CD14-positive monocyte (primary cell): ENCODE measurements around the gene MMP26. TPM values are rescaled to one million over a fixed set of nuclear protein-coding genes. Genes with fewer than 3 reads are reported as not detected.

Experiments used
- DNase-seq, 3 donors: peaks; one replicate each; pipeline ENCODE4 v3.0.0-alpha.2; 2011 to 2022
- H2AFZ ChIP-seq: 2 replicates; pipeline ENCODE4 v1.6.0; 2012; ENCODE audit warnings: mild to moderate bottlenecking, low read depth, low read length, inconsistent platforms; ENCODE audit not compliant: insufficient read depth, poor library complexity, severe bottlenecking
- H3K27ac ChIP-seq, 2 donors: 1 replicate in 1 of 2; 2 replicates in 1 of 2; pipeline ENCODE4 v1.5.1; 2012 to 2013; ENCODE audit warnings: low read length in 2 of 2, control low read depth in 1 of 2, inconsistent platforms in 1 of 2, low read depth in 1 of 2, mild to moderate bottlenecking in 1 of 2
- H3K27me3 ChIP-seq, 2 donors: one replicate each; pipeline versions ENCODE4 v1.6.0 to v1.6.1; 2011 to 2013; ENCODE audit warnings: low read length in 2 of 2; ENCODE audit not compliant: control insufficient read depth in 2 of 2, insufficient read depth in 2 of 2
- H3K36me3 ChIP-seq, 2 donors: replicated peaks in 1 of 2; 1 replicate in 1 of 2; 2 replicates in 1 of 2; pipeline versions ENCODE4 v1.5.1 to v1.6.1; 2012 to 2013; ENCODE audit warnings: low read length in 2 of 2, control low read depth in 1 of 2, inconsistent platforms in 1 of 2, mild to moderate bottlenecking in 1 of 2; ENCODE audit not compliant: insufficient read depth in 2 of 2, control insufficient read depth in 1 of 2
- H3K4me1 ChIP-seq, 2 donors: 1 replicate in 1 of 2; 2 replicates in 1 of 2; pipeline versions ENCODE4 v1.5.1 to v1.6.1; 2012 to 2013; ENCODE audit warnings: low read length in 2 of 2, control low read depth in 1 of 2, inconsistent platforms in 1 of 2, mild to moderate bottlenecking in 1 of 2, moderate library complexity in 1 of 2; ENCODE audit not compliant: insufficient read depth in 2 of 2, control insufficient read depth in 1 of 2
- H3K4me2 ChIP-seq: replicated peaks from 2 replicates; pipeline ENCODE3; 2012; ENCODE audit warnings: low read length, moderate library complexity, mild to moderate bottlenecking; ENCODE audit not compliant: poor library complexity, severe bottlenecking; ENCODE audit errors: extremely low read depth
- H3K4me3 ChIP-seq, 3 experiments: fragments of 200-600 bp in 1 of 3; sonication (generic) in 1 of 3; replicated peaks in 1 of 3; 1 replicate in 2 of 3; 2 replicates in 1 of 3; pipeline ENCODE4 v1.5.1; 2011 to 2013; ENCODE audit warnings: low read length in 3 of 3, mild to moderate bottlenecking in 3 of 3, control low read depth in 2 of 3, low read depth in 2 of 3, inconsistent platforms in 1 of 3, moderate library complexity in 1 of 3
- H3K79me2 ChIP-seq: 2 replicates; pipeline ENCODE4 v1.6.0; 2012; ENCODE audit warnings: mild to moderate bottlenecking, control low read depth, inconsistent platforms, low read length, moderate library complexity; ENCODE audit not compliant: insufficient read depth
- H3K9ac ChIP-seq: 2 replicates; pipeline ENCODE4 v1.6.0; 2017; ENCODE audit warnings: low read length, mild to moderate bottlenecking; ENCODE audit not compliant: insufficient read depth, poor library complexity, severe bottlenecking
- H3K9me3 ChIP-seq, 2 donors: replicated peaks in 1 of 2; 1 replicate in 1 of 2; 2 replicates in 1 of 2; pipeline versions ENCODE4 v1.5.1 to v1.6.1; 2012 to 2013; ENCODE audit warnings: low read length in 2 of 2, control low read depth in 1 of 2; ENCODE audit not compliant: control insufficient read depth in 1 of 2, insufficient read depth in 1 of 2
- H4K20me1 ChIP-seq: 2 replicates; pipeline ENCODE4 v1.6.0; 2012; ENCODE audit warnings: mild to moderate bottlenecking, low read length, control low read depth, moderate library complexity; ENCODE audit not compliant: insufficient read depth
- H3K27ac Mint-ChIP-seq, 7 donors: one replicate each; pipeline ENCODE4 v1.8.0; 2020; ENCODE audit warnings: mild to moderate bottlenecking in 7 of 7, mixed read lengths in 7 of 7, moderate library complexity in 6 of 7, inconsistent platforms in 2 of 7
- H3K27me3 Mint-ChIP-seq, 3 donors: one replicate each; pipeline ENCODE4 v1.8.0; 2021 to 2022; ENCODE audit warnings: low read depth in 3 of 3, mild to moderate bottlenecking in 3 of 3, mixed read lengths in 3 of 3, moderate library complexity in 3 of 3, inconsistent platforms in 1 of 3
- H3K36me3 Mint-ChIP-seq, 2 donors: one replicate each; pipeline ENCODE4 v1.8.0; 2020; ENCODE audit warnings: mixed read lengths in 2 of 2, inconsistent platforms in 1 of 2, mild to moderate bottlenecking in 1 of 2
- H3K4me1 Mint-ChIP-seq: one replicate; pipeline ENCODE4 v1.8.0; 2020; ENCODE audit warnings: mild to moderate bottlenecking, mixed read lengths
- H3K4me3 Mint-ChIP-seq, 2 donors: one replicate each; pipeline ENCODE4 v1.8.0; 2020; ENCODE audit warnings: mild to moderate bottlenecking in 2 of 2, mixed read lengths in 2 of 2, moderate library complexity in 1 of 2
- H3K9me3 Mint-ChIP-seq, 7 donors: one replicate each; pipeline ENCODE4 v1.8.0; 2020 to 2022; ENCODE audit warnings: mixed read lengths in 7 of 7, mild to moderate bottlenecking in 6 of 7, moderate library complexity in 6 of 7, inconsistent platforms in 2 of 7
- CTCF ChIP-seq: fragments of 200-600 bp; IDR thresholded peaks from one replicate; pipeline ENCODE4 v1.8.0; 2022; ENCODE audit warnings: antibody characterized with exemption, mild to moderate bottlenecking
- WGBS: methylation state at CpG from one replicate; pipeline ENCODE4 v1.1.5; 2013; ENCODE audit warnings: missing lambda C conversion rate; ENCODE audit not compliant: insufficient coverage; 5-methylcytosine and 5-hydroxymethylcytosine counted together
- intact Hi-C, 2 donors: fragments of 100-400 bp; cut with micrococcal nuclease; formaldehyde crosslinking; loops; one replicate each; pipeline versions ENCODE4 v1.15.0 to v1.15.1; 2023
- polyA plus RNA-seq, 3 donors: library from polyadenylated mRNA; depleted of rRNA in 1 of 3; unstranded in 2 of 3; stranded (reverse) in 1 of 3; fragments of 300-500 nt in 2 of 3; fragments of >200 nt in 1 of 3; fragmentation: Illumina TruSeq in 2 of 3; gene quantifications; 1 replicate in 2 of 3; 2 replicates in 1 of 3; pipeline ENCODE4 v1.2.3, GENCODE V29; 2012 to 2021

The MMP26 gene
- polyA plus RNA-seq, 3 donors: not detected

DNA sequence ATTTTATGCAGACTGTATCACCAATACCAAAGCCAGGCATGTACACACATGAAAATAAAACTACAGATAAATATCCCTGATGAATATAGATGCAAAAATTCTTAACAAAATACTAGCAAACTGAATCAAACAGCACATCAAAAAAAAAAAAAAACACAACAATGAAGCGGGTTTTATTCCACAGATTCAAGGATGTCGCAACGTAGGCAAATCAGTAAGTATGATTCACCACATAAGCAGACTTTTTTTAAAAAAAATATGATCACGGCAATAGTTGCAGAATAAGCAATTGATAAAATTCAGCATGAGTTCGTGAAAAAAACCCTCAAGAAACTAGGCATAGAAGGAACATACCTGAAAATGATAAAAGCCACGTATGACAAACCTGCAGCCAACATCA is 43.9 kb downstream of the MMP26 start:
- Histone ChIP-seq H2AFZ (no peak overlapping the region), H3K4me1 (no peaks in the 10 kb centered on the region), H4K20me1 (no peaks in the 10 kb centered on the region), H3K9ac (no peak overlapping the region), H3K27me3 (no peaks in the 10 kb centered on the region), H3K27ac (no peak overlapping the region), H3K4me2 (no peak overlapping the region), H3K4me3 (no peak overlapping the region), H3K79me2 (no peaks in the 10 kb centered on the region), H3K36me3 (no peaks in the 10 kb centered on the region), H3K9me3 (no peaks in the 10 kb centered on the region)
- Mint-ChIP-seq H3K36me3 (no peaks in the 10 kb centered on the region), H3K27ac (no peak overlapping the region), H3K9me3 (peaks cover 0 to 2% (median 0%) of the 10 kb centered on the region in 7 donors), H3K27me3 (peaks cover 0 to 2% (median 0%) of the 10 kb centered on the region in 3 donors), H3K4me3 (no peak overlapping the region), H3K4me1 (no peaks in the 10 kb centered on the region)
- DNase-seq: no peak
- no peak for TF ChIP-seq CTCF
- intact Hi-C loops: no loop called here
- 100% methylated on average over 2 of the region's 6 CpGs for WGBS

- no peaks in the 10 kb centered on the region for H3K36me3 Mint-ChIP-seq
- H3K27ac Mint-ChIP-seq: no peak overlapping the region
- H4K20me1 ChIP-seq: no peaks in the 10 kb centered on the region
- no peak overlapping the region for H3K27ac ChIP-seq
- H3K79me2 ChIP-seq: no peaks in the 10 kb centered on the region
- H3K4me3 ChIP-seq: no peak overlapping the region
- TF ChIP-seq CTCF: no peak
- no peaks in the 10 kb centered on the region for H3K36me3 ChIP-seq
- no peaks in the 10 kb centered on the region for H3K27me3 ChIP-seq
- no CpG with 5 or more reads among the region's 1 CpG for WGBS
- no peaks in the 10 kb centered on the region for H3K9me3 ChIP-seq
- H3K27me3 Mint-ChIP-seq: peaks cover 0 to 2% (median 0%) of the 10 kb centered on the region in 3 donors
- H3K4me2 ChIP-seq: no peak overlapping the region
- intact Hi-C loops: no loop called here
- no peak for DNase-seq
- peaks cover 0 to 2% (median 0%) of the 10 kb centered on the region in 7 donors for H3K9me3 Mint-ChIP-seq
- H2AFZ ChIP-seq: no peak overlapping the region
- no peak overlapping the region for H3K9ac ChIP-seq
- H3K4me1 ChIP-seq: no peaks in the 10 kb centered on the region
- no peak overlapping the region for H3K4me3 Mint-ChIP-seq
- no peaks in the 10 kb centered on the region for H3K4me1 Mint-ChIP-seq
Observed at GRCh38 chr11:4751201-4751600, 46.6 kb downstream of the MMP26 start.

Other genes starting within 250 kb of the MMP26 start
- 1 to 10 TPM in 1 of 3 donors, not detected in 2; 1.6 TPM for gene OR52K1, start 222.1 kb upstream of the MMP26 start, polyA plus RNA-seq
- gene OR52M1, start 159.6 kb upstream of the MMP26 start, polyA plus RNA-seq: not detected
- under 1 TPM in 1 of 3 donors, not detected in 2; 0.04 TPM for gene OR52I2, start 123.0 kb upstream of the MMP26 start, polyA plus RNA-seq
- under 1 TPM in 1 of 3 donors, not detected in 2; 0.09 TPM for gene OR52I1, start 110.7 kb upstream of the MMP26 start, polyA plus RNA-seq
- 1 to 10 TPM; 2.2 to 4.9 (median 3.0) TPM for gene TRIM68, start 96.6 kb upstream of the MMP26 start, polyA plus RNA-seq
- not detected for gene OR51D1, start 67.3 kb upstream of the MMP26 start, polyA plus RNA-seq
- not detected for gene OR51E1, start 60.8 kb upstream of the MMP26 start, polyA plus RNA-seq
- gene OR51E2, start 6.9 kb upstream of the MMP26 start, polyA plus RNA-seq: not detected
- gene OR51F1, start 65.2 kb downstream of the MMP26 start, polyA plus RNA-seq: not detected
- not detected for gene OR52R1, start 99.6 kb downstream of the MMP26 start, polyA plus RNA-seq
- not detected for gene OR51F2, start 116.5 kb downstream of the MMP26 start, polyA plus RNA-seq
- gene OR51S1, start 144.4 kb downstream of the MMP26 start, polyA plus RNA-seq: not detected
- not detected for gene OR51T1, start 177.1 kb downstream of the MMP26 start, polyA plus RNA-seq
- not detected for gene OR51A7, start 199.0 kb downstream of the MMP26 start, polyA plus RNA-seq
- gene OR51G2, start 214.6 kb downstream of the MMP26 start, polyA plus RNA-seq: not detected
- not detected for gene OR51G1, start 219.6 kb downstream of the MMP26 start, polyA plus RNA-seq
- gene OR51A4, start 242.8 kb downstream of the MMP26 start, polyA plus RNA-seq: not detected